Measurements from ENCODE around the gene CLECL1.
A peak's percentile ranks its signal among the peaks of the same experiment; 100 is the strongest.
"Not testable (repeated sequence)": the region's sequence is repeated elsewhere in the genome, so short reads cannot be mapped to it uniquely, and the experiment has no call there.

CLECL1 gene

DNA sequence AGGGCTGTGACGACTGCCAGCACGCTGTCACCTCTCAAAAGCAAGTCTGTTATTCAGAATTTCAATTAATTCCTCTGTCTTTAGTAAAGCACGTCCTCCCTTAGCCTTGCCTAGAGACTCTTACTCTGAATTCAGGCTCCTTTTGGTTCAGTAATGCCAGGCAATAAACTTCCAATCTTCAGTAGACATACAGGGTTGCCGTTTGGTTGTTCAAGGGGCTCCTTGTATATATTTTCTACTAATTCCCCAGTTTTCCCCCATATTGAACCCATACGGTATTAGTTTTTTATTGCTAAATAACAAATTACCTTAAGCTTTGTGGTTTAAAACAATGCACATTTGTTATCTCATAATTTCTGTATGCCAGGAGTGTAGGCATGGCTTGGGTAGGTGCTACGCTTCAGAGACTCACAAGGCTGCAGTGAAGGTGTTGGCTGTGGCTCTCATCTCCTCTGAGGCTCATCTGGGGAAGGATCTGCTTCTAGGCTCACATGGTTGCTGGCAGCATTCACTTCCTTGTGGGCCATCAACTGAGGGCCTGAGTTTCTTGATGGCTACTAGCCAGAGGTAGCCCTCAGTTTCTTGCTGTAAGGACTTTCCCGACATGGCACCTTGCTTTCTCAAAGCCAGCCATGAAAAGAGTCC, 7.3 kb upstream of the CLECL1 start:
- Histone ChIP-seq H3K36me3 (replicated peaks in 1 of 2; ENCODE audit: control insufficient read depth in 2 of 2, insufficient read depth in 2 of 2, low read length in 2 of 2) (no peaks in the 10 kb centered on the region), H3K9ac (ENCODE audit: low read depth, low read length, poor library complexity) (no peak overlapping the region), H3K18ac (ENCODE audit: low read length) (no peak overlapping the region), H4K8ac (ENCODE audit: low read depth, low read length) (no peak overlapping the region), H3K4ac (ENCODE audit: low read length) (no peak overlapping the region), H3K23ac (ENCODE audit: low read depth, low read length, poor library complexity) (no peak overlapping the region), H3K4me1 (ENCODE audit: control insufficient read depth in 2 of 2, insufficient read depth in 1 of 2, low read depth in 1 of 2, low read length in 2 of 2) (no peaks in the 10 kb centered on the region), H2BK15ac (ENCODE audit: low read length) (no peak overlapping the region), H2AK5ac (ENCODE audit: low read depth, low read length) (no peak overlapping the region), H3K4me2 (ENCODE audit: insufficient read depth, low read length, poor library complexity, severe bottlenecking) (no peak overlapping the region), H3K9me3 (replicated peaks in 1 of 2; ENCODE audit: control insufficient read depth in 2 of 2, insufficient read depth in 1 of 2, low read depth in 1 of 2, low read length in 2 of 2) (no peaks in the 10 kb centered on the region), H2BK5ac (ENCODE audit: low read length) (no peak overlapping the region), H3K4me3 (ENCODE audit: low read length in 2 of 2) (no peak overlapping the region), H2BK12ac (ENCODE audit: low read length) (no peak overlapping the region), H3K79me1 (ENCODE audit: low read depth, low read length) (no peaks in the 10 kb centered on the region), H4K91ac (ENCODE audit: low read depth, low read length, poor library complexity) (no peak overlapping the region), H3K27ac (replicated peaks; ENCODE audit: low read length) (no peak overlapping the region), H3K14ac (ENCODE audit: low read length) (no peak overlapping the region), H3K27me3 (ENCODE audit: control insufficient read depth in 3 of 3, insufficient read depth in 3 of 3, low read depth in 1 of 3, low read length in 3 of 3) (no peaks in the 10 kb centered on the region), H2AFZ (ENCODE audit: low read length) (no peak overlapping the region), H2BK120ac (ENCODE audit: low read depth, low read length) (no peak overlapping the region)
- no CpG with 5 or more reads among the region's 7 CpGs for WGBS, 2 donors (ENCODE audit: extremely low coverage in 2 of 2, insufficient read length in 2 of 2, insufficient replicate concordance in 1 of 2)
- no peak for DNase-seq (ENCODE audit: low spot score)

DNA sequence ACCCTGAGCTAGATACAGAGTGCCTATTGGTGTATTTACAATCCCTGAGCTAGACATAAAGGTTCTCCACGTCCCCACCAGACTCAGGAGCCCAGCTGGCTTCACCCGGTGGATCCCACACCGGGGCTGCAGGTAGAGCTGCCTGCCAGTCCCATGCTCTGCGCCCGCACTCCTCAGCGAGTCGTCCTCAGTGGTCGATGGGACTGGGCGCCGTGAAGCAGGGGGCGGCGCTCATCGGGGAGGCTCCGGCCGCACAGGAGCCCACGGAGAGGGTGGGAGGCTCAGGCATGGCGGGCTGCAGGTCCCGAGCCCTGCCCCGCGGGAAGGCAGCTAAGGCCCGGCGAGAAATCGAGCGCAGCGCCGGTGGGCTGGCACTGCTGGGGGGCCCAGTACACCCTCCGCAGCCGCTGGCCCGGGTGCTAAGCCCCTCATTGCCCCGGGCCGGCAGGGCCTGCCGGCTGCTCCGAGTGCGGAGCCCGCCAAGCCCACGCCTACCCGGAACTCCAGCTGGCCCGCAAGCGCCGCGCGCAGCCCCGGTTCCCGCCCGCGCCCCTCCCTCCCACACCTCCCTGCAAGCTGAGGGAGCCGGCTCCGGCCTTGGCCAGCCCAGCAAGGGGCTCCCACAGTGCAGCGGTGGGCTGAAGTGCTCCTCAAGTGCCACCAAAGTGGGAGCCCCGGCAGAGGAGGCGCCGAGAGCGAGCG, 6.7 kb upstream of the CLECL1 start:
- H3K27me3 ChIP-seq (ENCODE audit: control insufficient read depth in 3 of 3, insufficient read depth in 3 of 3, low read depth in 1 of 3, low read length in 3 of 3); H3K4me3 ChIP-seq (ENCODE audit: low read length in 2 of 2); H3K9me3 ChIP-seq (replicated peaks in 1 of 2; ENCODE audit: control insufficient read depth in 2 of 2, insufficient read depth in 1 of 2, low read depth in 1 of 2, low read length in 2 of 2); H2BK5ac ChIP-seq (ENCODE audit: low read length); H3K4me2 ChIP-seq (ENCODE audit: insufficient read depth, low read length, poor library complexity, severe bottlenecking); H3K27ac ChIP-seq (replicated peaks; ENCODE audit: low read length); H2AK5ac ChIP-seq (ENCODE audit: low read depth, low read length); DNase-seq (ENCODE audit: low spot score); H2BK12ac ChIP-seq (ENCODE audit: low read length); H4K91ac ChIP-seq (ENCODE audit: low read depth, low read length, poor library complexity); H2BK120ac ChIP-seq (ENCODE audit: low read depth, low read length); H2BK15ac ChIP-seq (ENCODE audit: low read length); H3K9ac ChIP-seq (ENCODE audit: low read depth, low read length, poor library complexity); H3K79me1 ChIP-seq (ENCODE audit: low read depth, low read length); H3K23ac ChIP-seq (ENCODE audit: low read depth, low read length, poor library complexity); H2AFZ ChIP-seq (ENCODE audit: low read length); H3K18ac ChIP-seq (ENCODE audit: low read length); H4K8ac ChIP-seq (ENCODE audit: low read depth, low read length); H3K4me1 ChIP-seq (ENCODE audit: control insufficient read depth in 2 of 2, insufficient read depth in 1 of 2, low read depth in 1 of 2, low read length in 2 of 2); H3K4ac ChIP-seq (ENCODE audit: low read length); H3K36me3 ChIP-seq (replicated peaks in 1 of 2; ENCODE audit: control insufficient read depth in 2 of 2, insufficient read depth in 2 of 2, low read length in 2 of 2); H3K14ac ChIP-seq (ENCODE audit: low read length): not testable (repeated sequence)
- WGBS, 2 donors (ENCODE audit: extremely low coverage in 2 of 2, insufficient read length in 2 of 2, insufficient replicate concordance in 1 of 2), result no CpG with 5 or more reads among the region's 54 CpGs

DNA sequence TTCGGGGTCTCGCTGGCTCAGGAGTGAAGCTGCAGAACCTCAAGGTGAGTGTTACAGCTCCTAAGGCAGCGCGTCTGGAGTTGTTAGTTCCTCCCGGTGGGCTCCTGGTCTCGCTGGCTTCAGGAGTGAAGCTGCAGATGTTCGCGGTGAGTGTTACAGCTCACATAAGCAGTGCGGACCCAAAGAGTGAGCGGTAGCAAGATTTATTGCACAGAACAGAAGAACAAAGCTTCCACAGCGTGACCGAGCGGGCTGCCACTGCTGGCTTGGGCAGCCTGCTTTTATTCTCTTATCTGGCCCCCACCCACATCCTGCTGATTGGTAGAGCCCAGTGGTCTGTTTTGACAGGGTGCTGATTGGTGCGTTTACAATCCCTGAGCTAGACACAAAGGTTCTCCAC, 6.0 kb upstream of the CLECL1 start:
- H3K36me3 ChIP-seq (replicated peaks in 1 of 2; ENCODE audit: control insufficient read depth in 2 of 2, insufficient read depth in 2 of 2, low read length in 2 of 2); H3K27ac ChIP-seq (replicated peaks; ENCODE audit: low read length); H2BK5ac ChIP-seq (ENCODE audit: low read length); H3K14ac ChIP-seq (ENCODE audit: low read length); H2BK120ac ChIP-seq (ENCODE audit: low read depth, low read length); H3K27me3 ChIP-seq (ENCODE audit: control insufficient read depth in 3 of 3, insufficient read depth in 3 of 3, low read depth in 1 of 3, low read length in 3 of 3); H4K91ac ChIP-seq (ENCODE audit: low read depth, low read length, poor library complexity); H3K9me3 ChIP-seq (replicated peaks in 1 of 2; ENCODE audit: control insufficient read depth in 2 of 2, insufficient read depth in 1 of 2, low read depth in 1 of 2, low read length in 2 of 2); H3K18ac ChIP-seq (ENCODE audit: low read length); H2BK12ac ChIP-seq (ENCODE audit: low read length); H3K4ac ChIP-seq (ENCODE audit: low read length); H3K4me2 ChIP-seq (ENCODE audit: insufficient read depth, low read length, poor library complexity, severe bottlenecking); H3K79me1 ChIP-seq (ENCODE audit: low read depth, low read length); H2BK15ac ChIP-seq (ENCODE audit: low read length); H2AK5ac ChIP-seq (ENCODE audit: low read depth, low read length); H4K8ac ChIP-seq (ENCODE audit: low read depth, low read length); H3K23ac ChIP-seq (ENCODE audit: low read depth, low read length, poor library complexity); H3K4me3 ChIP-seq (ENCODE audit: low read length in 2 of 2); H3K4me1 ChIP-seq (ENCODE audit: control insufficient read depth in 2 of 2, insufficient read depth in 1 of 2, low read depth in 1 of 2, low read length in 2 of 2); H3K9ac ChIP-seq (ENCODE audit: low read depth, low read length, poor library complexity); DNase-seq (ENCODE audit: low spot score): not testable (repeated sequence)
- H2AFZ ChIP-seq (ENCODE audit: low read length), result peak overlapping the region; percentile 35
- no CpG with 5 or more reads among the region's 14 CpGs for WGBS, 2 donors (ENCODE audit: extremely low coverage in 2 of 2, insufficient read length in 2 of 2, insufficient replicate concordance in 1 of 2)

DNA sequence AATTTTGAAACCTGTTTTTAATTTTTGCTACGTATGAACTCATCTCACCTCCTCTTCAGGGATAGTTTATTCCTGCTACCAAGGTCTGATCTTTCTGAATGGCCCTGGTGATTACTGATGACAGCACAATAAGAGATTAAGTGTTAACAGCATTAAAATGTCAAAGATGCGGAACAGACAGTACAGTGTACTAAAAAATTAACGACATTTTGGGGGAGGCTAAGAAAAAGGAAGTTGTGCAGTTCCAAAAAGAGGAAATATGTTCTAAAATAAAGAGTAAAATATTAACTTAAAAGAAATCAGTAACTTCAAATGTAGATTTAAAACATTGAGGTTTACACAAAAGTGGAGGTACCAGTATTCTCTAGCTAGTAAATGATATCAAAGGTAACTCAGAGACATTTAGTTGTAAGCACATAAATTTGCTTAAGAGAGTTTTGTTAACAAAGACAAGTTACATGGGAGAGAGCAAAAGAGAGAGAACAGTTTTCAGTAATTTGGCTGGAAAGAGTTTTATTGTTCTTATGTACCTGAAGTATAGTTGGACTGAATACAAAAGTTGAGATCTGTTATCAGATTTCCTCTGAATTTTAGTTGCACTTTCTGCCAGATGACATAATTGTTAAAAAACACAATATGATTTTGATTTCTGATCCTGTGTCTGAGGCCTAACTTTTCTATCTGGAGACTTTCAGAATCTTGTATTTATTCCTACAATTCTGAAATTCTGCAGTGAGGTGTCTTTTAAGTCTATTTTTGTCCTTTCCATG, 4.2 kb upstream of the CLECL1 start:
- Histone ChIP-seq H3K36me3 (replicated peaks in 1 of 2; ENCODE audit: control insufficient read depth in 2 of 2, insufficient read depth in 2 of 2, low read length in 2 of 2) (no peaks in the 10 kb centered on the region), H3K27ac (replicated peaks; ENCODE audit: low read length) (no peak overlapping the region), H3K14ac (ENCODE audit: low read length) (no peak overlapping the region), H3K27me3 (ENCODE audit: control insufficient read depth in 3 of 3, insufficient read depth in 3 of 3, low read depth in 1 of 3, low read length in 3 of 3) (no peaks in the 10 kb centered on the region), H2BK15ac (ENCODE audit: low read length) (no peak overlapping the region), H4K8ac (ENCODE audit: low read depth, low read length) (no peak overlapping the region), H3K23ac (ENCODE audit: low read depth, low read length, poor library complexity) (no peak overlapping the region), H3K4ac (ENCODE audit: low read length) (no peak overlapping the region), H3K4me2 (ENCODE audit: insufficient read depth, low read length, poor library complexity, severe bottlenecking) (no peak overlapping the region), H4K91ac (ENCODE audit: low read depth, low read length, poor library complexity) (no peak overlapping the region), H3K79me1 (ENCODE audit: low read depth, low read length) (no peaks in the 10 kb centered on the region), H3K9me3 (replicated peaks in 1 of 2; ENCODE audit: control insufficient read depth in 2 of 2, insufficient read depth in 1 of 2, low read depth in 1 of 2, low read length in 2 of 2) (no peaks in the 10 kb centered on the region), H2AK5ac (ENCODE audit: low read depth, low read length) (no peak overlapping the region), H3K4me1 (ENCODE audit: control insufficient read depth in 2 of 2, insufficient read depth in 1 of 2, low read depth in 1 of 2, low read length in 2 of 2) (no peaks in the 10 kb centered on the region), H3K18ac (ENCODE audit: low read length) (no peak overlapping the region), H3K9ac (ENCODE audit: low read depth, low read length, poor library complexity) (no peak overlapping the region), H2BK5ac (ENCODE audit: low read length) (no peak overlapping the region), H3K4me3 (ENCODE audit: low read length in 2 of 2) (no peak overlapping the region), H2BK120ac (ENCODE audit: low read depth, low read length) (no peak overlapping the region), H2BK12ac (ENCODE audit: low read length) (no peak overlapping the region), H2AFZ (ENCODE audit: low read length) (no peak overlapping the region)
- DNase-seq (ENCODE audit: low spot score), result no peak
- no CpG with 5 or more reads among the region's 3 CpGs for WGBS, 2 donors (ENCODE audit: extremely low coverage in 2 of 2, insufficient read length in 2 of 2, insufficient replicate concordance in 1 of 2)

Data from neuronal stem cell (in vitro differentiated cells).